ENCODE measurements around the gene ACOT12.

The ACOT12 gene

DNA sequence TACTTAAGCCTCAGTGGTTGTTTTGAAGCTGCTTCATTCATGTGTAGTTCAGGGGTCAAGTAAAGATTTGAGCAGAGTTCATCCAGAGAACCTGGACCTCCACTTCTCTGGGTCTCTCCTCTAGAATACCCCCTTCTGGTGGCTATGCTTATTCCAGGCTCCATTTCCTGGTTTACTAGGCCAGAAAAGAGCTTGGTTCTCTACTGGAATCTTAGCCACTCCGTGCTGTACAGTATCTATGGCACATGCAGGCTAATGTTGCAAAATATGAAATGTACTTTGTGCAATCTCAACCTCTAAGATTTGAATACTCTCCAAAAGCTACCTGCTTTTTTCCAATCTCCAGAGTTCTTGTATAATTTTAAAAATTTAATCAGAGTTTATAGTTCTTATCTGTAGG, 110.0 kb downstream of the ACOT12 start:
- no peak for DNase-seq

Measured in 8988T (cell line).